SK-N-SH (cell line): Measurements from ENCODE around the gene CUX1.

Experiments
- MXI1 ChIP-seq: IDR thresholded peaks from 2 replicates; pipeline ENCODE4 v1.6.1; 2012; ENCODE audit warnings: mild to moderate bottlenecking, low read depth, low read length, improper control_type of control experiment
- NFIC ChIP-seq: IDR thresholded peaks from 2 replicates; pipeline ENCODE4 v1.4.0; 2012; ENCODE audit warnings: borderline replicate concordance
- NRF1 ChIP-seq: IDR thresholded peaks from 2 replicates; pipeline ENCODE4 v1.6.1; 2012; ENCODE audit warnings: low read depth, mild to moderate bottlenecking, low read length
- POLR2AphosphoS5 ChIP-seq: IDR thresholded peaks from 2 replicates; pipeline ENCODE4 v1.6.1; 2012; ENCODE audit warnings: low read depth, low read length
- RFX5 ChIP-seq: IDR thresholded peaks from 2 replicates; pipeline ENCODE4 v1.6.1; 2012; ENCODE audit warnings: mild to moderate bottlenecking, improper control_type of control experiment, low read length
- TAF1 ChIP-seq: IDR thresholded peaks from 2 replicates; pipeline ENCODE4 v1.6.1; 2012; ENCODE audit warnings: low read depth, mild to moderate bottlenecking, low read length, moderate library complexity, borderline replicate concordance
- YY1 ChIP-seq: IDR thresholded peaks from 2 replicates; pipeline ENCODE4 v1.4.0; 2012; ENCODE audit warnings: low read depth, mild to moderate bottlenecking
- TF ChIP-seq, protein P1 (sequence below): fragments of 200-600 bp; sonication (generic); IDR thresholded peaks from 2 replicates; pipeline ENCODE4 v1.6.1; 2017; ENCODE audit warnings: antibody characterized with exemption, mild to moderate bottlenecking, moderate library complexity
- TF ChIP-seq, protein P2 (sequence below): IDR thresholded peaks from 2 replicates; pipeline ENCODE4 v1.6.1; 2012; ENCODE audit warnings: mild to moderate bottlenecking, low read depth, low read length, moderate library complexity

DNA sequence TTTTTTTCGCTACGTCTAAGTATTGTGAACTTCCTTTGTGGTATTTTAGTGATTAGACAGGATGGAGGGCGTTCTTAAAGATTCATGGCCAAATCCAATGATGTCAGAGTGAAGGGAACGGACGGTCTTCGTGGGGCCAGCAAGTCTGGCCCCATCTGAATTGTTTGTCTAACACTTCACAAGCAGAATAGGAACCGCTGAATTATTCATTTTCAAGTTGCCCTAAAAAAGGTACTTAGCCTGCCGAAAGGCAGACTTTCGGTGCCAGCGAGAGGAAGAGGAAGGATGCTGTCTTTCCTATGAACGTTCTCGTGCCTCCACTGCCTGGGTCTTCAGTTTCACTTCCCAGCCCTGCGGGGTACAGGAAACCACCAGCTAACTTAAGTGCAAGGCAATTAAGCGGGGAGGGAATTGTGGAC lies 323.5 kb downstream of the CUX1 start:
- TF ChIP-seq, protein P1, sequence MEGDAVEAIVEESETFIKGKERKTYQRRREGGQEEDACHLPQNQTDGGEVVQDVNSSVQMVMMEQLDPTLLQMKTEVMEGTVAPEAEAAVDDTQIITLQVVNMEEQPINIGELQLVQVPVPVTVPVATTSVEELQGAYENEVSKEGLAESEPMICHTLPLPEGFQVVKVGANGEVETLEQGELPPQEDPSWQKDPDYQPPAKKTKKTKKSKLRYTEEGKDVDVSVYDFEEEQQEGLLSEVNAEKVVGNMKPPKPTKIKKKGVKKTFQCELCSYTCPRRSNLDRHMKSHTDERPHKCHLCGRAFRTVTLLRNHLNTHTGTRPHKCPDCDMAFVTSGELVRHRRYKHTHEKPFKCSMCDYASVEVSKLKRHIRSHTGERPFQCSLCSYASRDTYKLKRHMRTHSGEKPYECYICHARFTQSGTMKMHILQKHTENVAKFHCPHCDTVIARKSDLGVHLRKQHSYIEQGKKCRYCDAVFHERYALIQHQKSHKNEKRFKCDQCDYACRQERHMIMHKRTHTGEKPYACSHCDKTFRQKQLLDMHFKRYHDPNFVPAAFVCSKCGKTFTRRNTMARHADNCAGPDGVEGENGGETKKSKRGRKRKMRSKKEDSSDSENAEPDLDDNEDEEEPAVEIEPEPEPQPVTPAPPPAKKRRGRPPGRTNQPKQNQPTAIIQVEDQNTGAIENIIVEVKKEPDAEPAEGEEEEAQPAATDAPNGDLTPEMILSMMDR, result no peak
- no peak for TF ChIP-seq YY1
- TF ChIP-seq POLR2AphosphoS5, result no peak
- TF ChIP-seq NFIC, result no peak
- TF ChIP-seq RFX5, result no peak
- TF ChIP-seq MXI1, result no peak
- TF ChIP-seq TAF1, result no peak
- TF ChIP-seq, protein P2, sequence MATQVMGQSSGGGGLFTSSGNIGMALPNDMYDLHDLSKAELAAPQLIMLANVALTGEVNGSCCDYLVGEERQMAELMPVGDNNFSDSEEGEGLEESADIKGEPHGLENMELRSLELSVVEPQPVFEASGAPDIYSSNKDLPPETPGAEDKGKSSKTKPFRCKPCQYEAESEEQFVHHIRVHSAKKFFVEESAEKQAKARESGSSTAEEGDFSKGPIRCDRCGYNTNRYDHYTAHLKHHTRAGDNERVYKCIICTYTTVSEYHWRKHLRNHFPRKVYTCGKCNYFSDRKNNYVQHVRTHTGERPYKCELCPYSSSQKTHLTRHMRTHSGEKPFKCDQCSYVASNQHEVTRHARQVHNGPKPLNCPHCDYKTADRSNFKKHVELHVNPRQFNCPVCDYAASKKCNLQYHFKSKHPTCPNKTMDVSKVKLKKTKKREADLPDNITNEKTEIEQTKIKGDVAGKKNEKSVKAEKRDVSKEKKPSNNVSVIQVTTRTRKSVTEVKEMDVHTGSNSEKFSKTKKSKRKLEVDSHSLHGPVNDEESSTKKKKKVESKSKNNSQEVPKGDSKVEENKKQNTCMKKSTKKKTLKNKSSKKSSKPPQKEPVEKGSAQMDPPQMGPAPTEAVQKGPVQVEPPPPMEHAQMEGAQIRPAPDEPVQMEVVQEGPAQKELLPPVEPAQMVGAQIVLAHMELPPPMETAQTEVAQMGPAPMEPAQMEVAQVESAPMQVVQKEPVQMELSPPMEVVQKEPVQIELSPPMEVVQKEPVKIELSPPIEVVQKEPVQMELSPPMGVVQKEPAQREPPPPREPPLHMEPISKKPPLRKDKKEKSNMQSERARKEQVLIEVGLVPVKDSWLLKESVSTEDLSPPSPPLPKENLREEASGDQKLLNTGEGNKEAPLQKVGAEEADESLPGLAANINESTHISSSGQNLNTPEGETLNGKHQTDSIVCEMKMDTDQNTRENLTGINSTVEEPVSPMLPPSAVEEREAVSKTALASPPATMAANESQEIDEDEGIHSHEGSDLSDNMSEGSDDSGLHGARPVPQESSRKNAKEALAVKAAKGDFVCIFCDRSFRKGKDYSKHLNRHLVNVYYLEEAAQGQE, result no peak
- no peak for TF ChIP-seq NRF1
